Glutamatergic neuron (in vitro differentiated cells): ENCODE measurements around the gene RPL31. TPM values are rescaled to one million over a fixed set of nuclear protein-coding genes. Genes with fewer than 3 reads are reported as not detected.

Source experiments
- DNase-seq: peaks from one replicate; pipeline ENCODE4 v3.0.0; 2022
- H3K27ac Mint-ChIP-seq: one replicate; pipeline ENCODE4 v1.8.0; 2020; ENCODE audit warnings: mild to moderate bottlenecking, mixed read lengths, inconsistent platforms; ENCODE audit not compliant: unreplicated experiment
- H3K27me3 Mint-ChIP-seq: one replicate; pipeline ENCODE4 v1.8.0; 2020; ENCODE audit warnings: mild to moderate bottlenecking, moderate library complexity, mixed read lengths, inconsistent platforms; ENCODE audit not compliant: unreplicated experiment
- H3K36me3 Mint-ChIP-seq: one replicate; pipeline ENCODE4 v1.8.0; 2020; ENCODE audit warnings: mild to moderate bottlenecking, mixed read lengths, inconsistent platforms; ENCODE audit not compliant: unreplicated experiment
- H3K4me1 Mint-ChIP-seq: one replicate; pipeline ENCODE4 v1.8.0; 2020; ENCODE audit warnings: mild to moderate bottlenecking, low read depth, mixed read lengths, inconsistent platforms; ENCODE audit not compliant: unreplicated experiment
- H3K4me3 Mint-ChIP-seq: one replicate; pipeline ENCODE4 v1.8.0; 2020; ENCODE audit warnings: mild to moderate bottlenecking, mixed read lengths, inconsistent platforms; ENCODE audit not compliant: unreplicated experiment
- H3K9me3 Mint-ChIP-seq: one replicate; pipeline ENCODE4 v1.8.0; 2020; ENCODE audit warnings: mild to moderate bottlenecking, moderate library complexity, mixed read lengths, inconsistent platforms; ENCODE audit not compliant: unreplicated experiment
- CTCF ChIP-seq: fragments of 200-600 bp; sonication (generic); IDR thresholded peaks from one replicate; pipeline ENCODE4 v1.5.0; 2021; ENCODE audit not compliant: partially characterized antibody, unreplicated experiment
- total RNA-seq: library from RNA; stranded (reverse); fragmentation: NEBNext Ultra II Directional; extraction: Animal tissue kit (Norgen Biotek cat#: 25700); gene quantifications from one replicate; pipeline ENCODE4 v1.2.1, GENCODE V29; 2021; ENCODE audit not compliant: unreplicated experiment

RPL31 gene
- total RNA-seq, 1 donor from 2014 or later: 761 TPM

- no peaks in the 10 kb centered on the region for H3K36me3 Mint-ChIP-seq
- H3K27ac Mint-ChIP-seq: no peak overlapping the region
- no peaks in the 10 kb centered on the region for H3K27me3 Mint-ChIP-seq
- peaks cover 2% of the 10 kb centered on the region for H3K9me3 Mint-ChIP-seq
- no peaks in the 10 kb centered on the region for H3K4me1 Mint-ChIP-seq
- H3K4me3 Mint-ChIP-seq: no peak overlapping the region
- no peak for TF ChIP-seq CTCF
- DNase-seq: no peak
Measured at GRCh38 chr2:100962366-100963025, 39.6 kb upstream of the RPL31 start.

DNA sequence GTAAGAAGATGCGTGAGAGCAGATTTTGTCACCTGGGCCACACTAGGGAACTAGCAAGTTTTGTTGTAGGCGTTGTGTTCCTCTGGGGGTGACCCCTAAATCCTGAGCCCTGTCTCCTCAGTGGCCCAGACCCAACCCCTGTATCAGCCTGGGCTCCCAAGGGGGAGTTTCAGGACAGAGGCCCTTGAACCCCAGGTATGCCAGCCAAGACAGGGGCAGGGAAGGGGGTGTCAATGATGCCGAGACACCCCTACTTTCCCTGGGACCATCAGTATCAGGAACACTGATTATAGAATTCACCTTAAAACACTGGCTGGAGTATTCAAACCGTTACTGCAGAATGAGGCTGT is 39.1 kb upstream of the RPL31 start:
- Mint-ChIP-seq H3K27me3 (no peaks in the 10 kb centered on the region), H3K4me3 (no peak overlapping the region), H3K27ac (no peak overlapping the region), H3K9me3 (peaks cover 2% of the 10 kb centered on the region), H3K4me1 (no peaks in the 10 kb centered on the region), H3K36me3 (no peaks in the 10 kb centered on the region)
- DNase-seq: no peak
- no peak for TF ChIP-seq CTCF

DNA sequence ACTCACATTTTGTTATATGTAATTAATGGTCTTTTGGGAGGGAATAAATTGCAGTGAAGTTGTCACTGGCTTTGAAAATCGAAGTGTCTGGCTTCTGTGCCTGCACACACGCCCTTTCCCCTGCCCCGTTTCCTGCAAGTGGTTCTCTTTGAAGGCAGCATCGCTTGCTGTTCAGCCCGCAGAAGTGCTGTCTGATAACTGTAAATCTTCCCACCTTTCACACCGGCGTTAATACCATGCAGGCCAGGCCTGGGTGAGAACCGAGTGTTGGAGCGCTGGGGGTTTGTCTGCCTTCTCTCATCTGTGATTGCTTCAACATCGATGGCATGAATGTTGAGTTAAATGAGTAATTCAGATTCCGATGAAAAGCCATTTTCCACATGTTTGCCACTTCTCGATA is 37.9 kb upstream of the RPL31 start:
- Mint-ChIP-seq H3K27ac (no peak overlapping the region), H3K36me3 (no peaks in the 10 kb centered on the region), H3K9me3 (peaks cover 2% of the 10 kb centered on the region), H3K4me1 (no peaks in the 10 kb centered on the region), H3K27me3 (peaks cover under 1% of the 10 kb centered on the region), H3K4me3 (no peak overlapping the region)
- no peak for DNase-seq
- TF ChIP-seq CTCF: no peak

GRCh38 chr2:100964681-100965169 is 37.4 kb upstream of the RPL31 start:
- peaks cover 2% of the 10 kb centered on the region for H3K9me3 Mint-ChIP-seq
- no peaks in the 10 kb centered on the region for H3K4me1 Mint-ChIP-seq
- peaks cover 2% of the 10 kb centered on the region for H3K27me3 Mint-ChIP-seq
- H3K36me3 Mint-ChIP-seq: no peaks in the 10 kb centered on the region
- no peak overlapping the region for H3K27ac Mint-ChIP-seq
- DNase-seq: no peak
- TF ChIP-seq CTCF: no peak
- H3K4me3 Mint-ChIP-seq: no peak overlapping the region

GRCh38 chr2:100965596-100965995 is 36.5 kb upstream of the RPL31 start:
- no peaks in the 10 kb centered on the region for H3K36me3 Mint-ChIP-seq
- H3K4me3 Mint-ChIP-seq: no peak overlapping the region
- no peak for DNase-seq
- no peak overlapping the region for H3K27ac Mint-ChIP-seq
- H3K27me3 Mint-ChIP-seq: peaks cover 2% of the 10 kb centered on the region
- H3K4me1 Mint-ChIP-seq: no peaks in the 10 kb centered on the region
- no peak for TF ChIP-seq CTCF
- H3K9me3 Mint-ChIP-seq: peaks cover 2% of the 10 kb centered on the region
